ENCODE results near the gene PPP1R2.

PPP1R2 gene

DNA sequence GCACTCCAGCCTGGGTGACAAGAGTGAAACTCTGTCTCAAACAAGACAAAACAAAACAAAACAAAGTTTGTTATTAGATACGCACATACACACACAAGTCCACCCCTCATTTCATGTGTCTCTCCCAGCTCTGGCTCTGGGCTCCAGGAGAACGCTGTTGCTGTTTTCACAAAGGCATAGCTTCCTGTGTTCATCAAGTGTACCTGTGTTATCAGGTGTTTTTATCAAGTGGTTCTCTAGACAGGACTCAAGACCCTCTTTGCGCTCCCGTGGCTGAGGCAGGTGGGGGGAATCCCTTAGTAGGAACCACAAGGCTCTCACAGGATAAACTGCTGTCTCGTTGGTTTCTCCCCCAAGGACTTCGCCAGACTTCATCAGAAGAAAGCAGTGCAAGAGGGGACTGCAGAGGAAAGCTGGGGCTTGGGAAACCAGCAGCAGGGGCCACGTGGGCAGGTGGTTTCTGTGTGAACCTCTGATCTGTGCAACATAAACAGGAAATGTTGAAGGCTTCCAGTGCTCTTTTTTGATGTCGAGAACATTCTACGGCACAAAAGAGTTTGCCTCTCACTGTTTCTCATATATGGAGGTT lies 6.9 kb upstream of the PPP1R2 start:
- TF ChIP-seq KLF8 (tag by site-specific recombination; IDR thresholded peaks at IDR 0.05) = no peak
- no peaks in the 10 kb centered on the region for H3K9me3 ChIP-seq (ENCODE audit: control insufficient read depth, insufficient read depth, low read depth, low read length)
- H3K4me1 ChIP-seq (ENCODE audit: control insufficient read depth, insufficient read depth, low read length) = no peaks in the 10 kb centered on the region
- H3K27ac ChIP-seq (ENCODE audit: extremely low read depth, low read depth, low read length) = no peak overlapping the region
- ChIA-PET POLR2A (no interaction called here), CTCF (interaction anchor here (0.6 kb wide), 1 partner anchor 110 kb away, joined by 3 read pairs; no protein-coding TSS in a partner anchor)
- H3K4me3 ChIP-seq (ENCODE audit: low read depth, low read length) = no peak overlapping the region
- no peaks in the 10 kb centered on the region for H3K36me3 ChIP-seq (ENCODE audit: control insufficient read depth in 2 of 2, insufficient read depth in 1 of 2, low read length in 2 of 2)

DNA sequence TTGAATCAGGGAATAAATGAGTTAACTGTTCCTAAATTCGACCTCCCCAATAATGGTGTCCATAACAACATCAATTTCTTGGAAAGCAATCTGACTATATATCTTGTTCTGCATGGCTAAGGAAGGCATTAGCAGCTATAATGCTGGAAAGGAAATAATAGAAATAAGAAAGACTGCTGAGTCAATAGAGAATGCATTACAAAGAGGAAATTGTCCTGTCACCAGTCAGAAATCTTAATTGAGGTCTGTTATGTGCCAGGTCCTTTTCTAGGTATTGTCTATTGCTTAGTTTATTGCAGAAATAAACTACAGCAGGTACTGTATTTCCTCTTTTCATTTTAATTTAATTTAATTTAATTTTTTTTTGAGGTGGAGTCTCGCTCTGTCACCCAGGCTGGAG lies 5.9 kb upstream of the PPP1R2 start:
- Histone ChIP-seq H3K36me3 (ENCODE audit: control insufficient read depth in 2 of 2, insufficient read depth in 1 of 2, low read length in 2 of 2) (no peaks in the 10 kb centered on the region), H3K27ac (ENCODE audit: extremely low read depth, low read depth, low read length) (no peak overlapping the region), H3K4me3 (ENCODE audit: low read depth, low read length) (no peak overlapping the region), H3K9me3 (ENCODE audit: control insufficient read depth, insufficient read depth, low read depth, low read length) (no peaks in the 10 kb centered on the region), H3K4me1 (ENCODE audit: control insufficient read depth, insufficient read depth, low read length) (no peaks in the 10 kb centered on the region)
- CTCF ChIA-PET = interaction anchor here (0.8 to 1.0 kb wide), 2 partner anchors 18 to 30 kb away, joined by 3 to 5 read pairs; no protein-coding TSS in a partner anchor
- POLR2A ChIA-PET = no interaction called here
- TF ChIP-seq, protein P1, sequence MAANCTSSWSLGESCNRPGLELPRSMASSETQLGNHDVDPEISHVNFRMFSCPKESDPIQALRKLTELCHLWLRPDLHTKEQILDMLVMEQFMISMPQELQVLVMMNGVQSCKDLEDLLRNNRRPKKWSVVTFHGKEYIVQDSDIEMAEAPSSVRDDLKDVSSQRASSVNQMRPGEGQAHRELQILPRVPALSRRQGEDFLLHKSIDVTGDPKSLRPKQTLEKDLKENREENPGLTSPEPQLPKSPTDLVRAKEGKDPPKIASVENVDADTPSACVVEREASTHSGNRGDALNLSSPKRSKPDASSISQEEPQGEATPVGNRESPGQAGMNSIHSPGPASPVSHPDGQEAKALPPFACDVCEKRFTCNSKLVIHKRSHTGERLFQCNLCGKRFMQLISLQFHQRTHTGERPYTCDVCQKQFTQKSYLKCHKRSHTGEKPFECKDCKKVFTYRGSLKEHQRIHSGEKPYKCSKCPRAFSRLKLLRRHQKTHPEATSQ (tag by site-specific recombination; IDR thresholded peaks at IDR 0.05) = no peak
- no peak for TF ChIP-seq ZNF600 (tag by site-specific recombination; IDR thresholded peaks at IDR 0.05)
- TF ChIP-seq, protein P2, sequence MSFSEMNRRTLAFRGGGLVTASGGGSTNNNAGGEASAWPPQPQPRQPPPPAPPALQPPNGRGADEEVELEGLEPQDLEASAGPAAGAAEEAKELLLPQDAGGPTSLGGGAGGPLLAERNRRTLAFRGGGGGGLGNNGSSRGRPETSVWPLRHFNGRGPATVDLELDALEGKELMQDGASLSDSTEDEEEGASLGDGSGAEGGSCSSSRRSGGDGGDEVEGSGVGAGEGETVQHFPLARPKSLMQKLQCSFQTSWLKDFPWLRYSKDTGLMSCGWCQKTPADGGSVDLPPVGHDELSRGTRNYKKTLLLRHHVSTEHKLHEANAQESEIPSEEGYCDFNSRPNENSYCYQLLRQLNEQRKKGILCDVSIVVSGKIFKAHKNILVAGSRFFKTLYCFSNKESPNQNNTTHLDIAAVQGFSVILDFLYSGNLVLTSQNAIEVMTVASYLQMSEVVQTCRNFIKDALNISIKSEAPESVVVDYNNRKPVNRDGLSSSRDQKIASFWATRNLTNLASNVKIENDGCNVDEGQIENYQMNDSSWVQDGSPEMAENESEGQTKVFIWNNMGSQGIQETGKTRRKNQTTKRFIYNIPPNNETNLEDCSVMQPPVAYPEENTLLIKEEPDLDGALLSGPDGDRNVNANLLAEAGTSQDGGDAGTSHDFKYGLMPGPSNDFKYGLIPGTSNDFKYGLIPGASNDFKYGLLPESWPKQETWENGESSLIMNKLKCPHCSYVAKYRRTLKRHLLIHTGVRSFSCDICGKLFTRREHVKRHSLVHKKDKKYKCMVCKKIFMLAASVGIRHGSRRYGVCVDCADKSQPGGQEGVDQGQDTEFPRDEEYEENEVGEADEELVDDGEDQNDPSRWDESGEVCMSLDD (tag by site-specific recombination; IDR thresholded peaks at IDR 0.05) = no peak
- no peak for TF ChIP-seq MYNN (tag by site-specific recombination; IDR thresholded peaks at IDR 0.05; ENCODE audit: borderline replicate concordance)
- TF ChIP-seq ZNF549 (tag by site-specific recombination; IDR thresholded peaks at IDR 0.05) = no peak
- TF ChIP-seq ZNF175 (tag by site-specific recombination; IDR thresholded peaks at IDR 0.05) = no peak
- no peak for TF ChIP-seq SCRT1 (tag by site-specific recombination; IDR thresholded peaks at IDR 0.05; ENCODE audit: borderline replicate concordance)
- no peak for TF ChIP-seq ZNF473 (tag by site-specific recombination; IDR thresholded peaks at IDR 0.05)

DNA sequence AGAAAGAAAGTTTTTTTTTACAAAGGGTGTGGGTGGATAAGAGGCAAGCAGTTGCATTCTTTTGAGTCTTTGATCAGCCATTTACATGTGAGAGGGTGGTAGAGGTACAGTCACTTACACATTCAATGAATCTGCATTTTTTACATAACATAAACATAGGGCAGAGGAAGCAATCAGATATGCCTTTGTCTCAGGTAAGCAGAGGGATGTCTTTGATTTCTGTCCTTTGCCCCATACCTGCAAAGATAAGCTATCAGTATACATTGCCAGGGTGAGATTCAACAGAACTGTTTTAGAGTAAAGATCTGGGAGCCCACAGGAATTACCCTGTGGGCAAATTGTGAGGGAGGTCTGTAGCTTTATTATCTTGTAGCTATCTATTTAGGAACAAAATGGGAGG lies 5.4 kb upstream of the PPP1R2 start:
- ChIA-PET CTCF (interaction anchor here (0.6 to 1.0 kb wide), 3 partner anchors 10 to 29 kb away, joined by 3 to 5 read pairs (median 3); no protein-coding TSS in a partner anchor), POLR2A (no interaction called here)
- Histone ChIP-seq H3K27ac (ENCODE audit: extremely low read depth, low read depth, low read length) (no peak overlapping the region), H3K4me3 (ENCODE audit: low read depth, low read length) (no peak overlapping the region), H3K9me3 (ENCODE audit: control insufficient read depth, insufficient read depth, low read depth, low read length) (no peaks in the 10 kb centered on the region), H3K4me1 (ENCODE audit: control insufficient read depth, insufficient read depth, low read length) (no peaks in the 10 kb centered on the region), H3K36me3 (ENCODE audit: control insufficient read depth in 2 of 2, insufficient read depth in 1 of 2, low read length in 2 of 2) (no peaks in the 10 kb centered on the region)
- TF ChIP-seq REPIN1 (tag by site-specific recombination; IDR thresholded peaks at IDR 0.05; ENCODE audit: low read depth) (no peak), ZNF175 (tag by site-specific recombination; IDR thresholded peaks at IDR 0.05) (no peak), YY2 (tag by site-specific recombination; IDR thresholded peaks at IDR 0.05) (no peak)
- TF ChIP-seq, protein P3, sequence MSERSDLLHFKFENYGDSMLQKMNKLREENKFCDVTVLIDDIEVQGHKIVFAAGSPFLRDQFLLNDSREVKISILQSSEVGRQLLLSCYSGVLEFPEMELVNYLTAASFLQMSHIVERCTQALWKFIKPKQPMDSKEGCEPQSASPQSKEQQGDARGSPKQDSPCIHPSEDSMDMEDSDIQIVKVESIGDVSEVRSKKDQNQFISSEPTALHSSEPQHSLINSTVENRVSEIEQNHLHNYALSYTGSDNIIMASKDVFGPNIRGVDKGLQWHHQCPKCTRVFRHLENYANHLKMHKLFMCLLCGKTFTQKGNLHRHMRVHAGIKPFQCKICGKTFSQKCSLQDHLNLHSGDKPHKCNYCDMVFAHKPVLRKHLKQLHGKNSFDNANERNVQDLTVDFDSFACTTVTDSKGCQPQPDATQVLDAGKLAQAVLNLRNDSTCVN (tag by site-specific recombination; optimal IDR thresholded peaks at IDR 0.05) = no peak
- TF ChIP-seq, protein P4, sequence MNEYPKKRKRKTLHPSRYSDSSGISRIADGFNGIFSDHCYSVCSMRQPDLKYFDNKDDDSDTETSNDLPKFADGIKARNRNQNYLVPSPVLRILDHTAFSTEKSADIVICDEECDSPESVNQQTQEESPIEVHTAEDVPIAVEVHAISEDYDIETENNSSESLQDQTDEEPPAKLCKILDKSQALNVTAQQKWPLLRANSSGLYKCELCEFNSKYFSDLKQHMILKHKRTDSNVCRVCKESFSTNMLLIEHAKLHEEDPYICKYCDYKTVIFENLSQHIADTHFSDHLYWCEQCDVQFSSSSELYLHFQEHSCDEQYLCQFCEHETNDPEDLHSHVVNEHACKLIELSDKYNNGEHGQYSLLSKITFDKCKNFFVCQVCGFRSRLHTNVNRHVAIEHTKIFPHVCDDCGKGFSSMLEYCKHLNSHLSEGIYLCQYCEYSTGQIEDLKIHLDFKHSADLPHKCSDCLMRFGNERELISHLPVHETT (tag by site-specific recombination; IDR thresholded peaks at IDR 0.05) = no peak
- TF ChIP-seq, protein P5, sequence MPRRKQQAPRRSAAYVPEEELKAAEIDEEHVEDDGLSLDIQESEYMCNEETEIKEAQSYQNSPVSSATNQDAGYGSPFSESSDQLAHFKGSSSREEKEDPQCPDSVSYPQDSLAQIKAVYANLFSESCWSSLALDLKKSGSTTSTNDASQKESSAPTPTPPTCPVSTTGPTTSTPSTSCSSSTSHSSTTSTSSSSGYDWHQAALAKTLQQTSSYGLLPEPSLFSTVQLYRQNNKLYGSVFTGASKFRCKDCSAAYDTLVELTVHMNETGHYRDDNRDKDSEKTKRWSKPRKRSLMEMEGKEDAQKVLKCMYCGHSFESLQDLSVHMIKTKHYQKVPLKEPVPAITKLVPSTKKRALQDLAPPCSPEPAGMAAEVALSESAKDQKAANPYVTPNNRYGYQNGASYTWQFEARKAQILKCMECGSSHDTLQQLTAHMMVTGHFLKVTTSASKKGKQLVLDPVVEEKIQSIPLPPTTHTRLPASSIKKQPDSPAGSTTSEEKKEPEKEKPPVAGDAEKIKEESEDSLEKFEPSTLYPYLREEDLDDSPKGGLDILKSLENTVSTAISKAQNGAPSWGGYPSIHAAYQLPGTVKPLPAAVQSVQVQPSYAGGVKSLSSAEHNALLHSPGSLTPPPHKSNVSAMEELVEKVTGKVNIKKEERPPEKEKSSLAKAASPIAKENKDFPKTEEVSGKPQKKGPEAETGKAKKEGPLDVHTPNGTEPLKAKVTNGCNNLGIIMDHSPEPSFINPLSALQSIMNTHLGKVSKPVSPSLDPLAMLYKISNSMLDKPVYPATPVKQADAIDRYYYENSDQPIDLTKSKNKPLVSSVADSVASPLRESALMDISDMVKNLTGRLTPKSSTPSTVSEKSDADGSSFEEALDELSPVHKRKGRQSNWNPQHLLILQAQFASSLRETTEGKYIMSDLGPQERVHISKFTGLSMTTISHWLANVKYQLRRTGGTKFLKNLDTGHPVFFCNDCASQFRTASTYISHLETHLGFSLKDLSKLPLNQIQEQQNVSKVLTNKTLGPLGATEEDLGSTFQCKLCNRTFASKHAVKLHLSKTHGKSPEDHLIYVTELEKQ (tag by site-specific recombination; IDR thresholded peaks at IDR 0.05; ENCODE audit: borderline replicate concordance) = no peak
